Keratinocyte (primary cell): ENCODE measurements around the gene CTXN2. TPM values are rescaled to one million over a fixed set of nuclear protein-coding genes. Genes with fewer than 3 reads are reported as not detected.

Experiments used
- DNase-seq: peaks from one replicate; pipeline ENCODE4 v3.0.0-alpha.2; 2011; ENCODE audit warnings: low read depth, missing footprints, low spot score
- FAIRE-seq: peaks from 2 replicates; lab custom pipeline; 2011; peaks lifted over from hg19 to GRCh38; lab: Jason Lieb, UNC
- H2AFZ ChIP-seq: 2 replicates; pipeline ENCODE4 v1.6.0; 2012; ENCODE audit warnings: low read length, control low read depth, inconsistent platforms; ENCODE audit not compliant: control insufficient read depth
- H3K27ac ChIP-seq: 2 replicates; pipeline ENCODE4 v1.5.1; 2011; ENCODE audit warnings: low read length; ENCODE audit not compliant: control insufficient read depth, insufficient read depth
- H3K27me3 ChIP-seq: 3 replicates; pipeline ENCODE4 v1.6.0; 2011; ENCODE audit warnings: low read length; ENCODE audit not compliant: control insufficient read depth, insufficient read depth; ENCODE audit errors: extremely low read depth
- H3K36me3 ChIP-seq, 2 experiments: 2 replicates in 1 of 2; 3 replicates in 1 of 2; pipeline ENCODE4 v1.5.1; 2011; ENCODE audit warnings: low read length in 2 of 2, mild to moderate bottlenecking in 1 of 2; ENCODE audit not compliant: control insufficient read depth in 2 of 2, insufficient read depth in 2 of 2; ENCODE audit errors: extremely low read depth in 1 of 2
- H3K4me1 ChIP-seq: 3 replicates; pipeline ENCODE4 v1.5.1; 2011; ENCODE audit warnings: low read length; ENCODE audit not compliant: control insufficient read depth, insufficient read depth; ENCODE audit errors: extremely low read depth
- H3K4me2 ChIP-seq: 3 replicates; pipeline ENCODE4 v1.6.0; 2011; ENCODE audit warnings: low read depth, low read length; ENCODE audit not compliant: control insufficient read depth, insufficient read depth; ENCODE audit errors: extremely low read depth
- H3K4me3 ChIP-seq, 3 experiments: fragments of 200-600 bp in 1 of 3; sonication (generic) in 1 of 3; 2 replicates in 2 of 3; 3 replicates in 1 of 3; pipeline ENCODE4 v1.5.1; 2011 to 2016; ENCODE audit warnings: low read length in 3 of 3, mild to moderate bottlenecking in 3 of 3, control low read depth in 2 of 3, inconsistent platforms in 1 of 3, low read depth in 1 of 3, mixed read lengths in 1 of 3, mixed run types in 1 of 3, moderate library complexity in 1 of 3; ENCODE audit not compliant: control insufficient read depth in 2 of 3, insufficient read depth in 2 of 3; ENCODE audit errors: extremely low read depth in 1 of 3
- H3K79me2 ChIP-seq: 2 replicates; pipeline ENCODE4 v1.6.0; 2012; ENCODE audit warnings: low read length; ENCODE audit not compliant: control insufficient read depth, insufficient read depth
- H3K9ac ChIP-seq: 3 replicates; pipeline ENCODE4 v1.6.0; 2011; ENCODE audit warnings: low read length; ENCODE audit not compliant: control insufficient read depth, insufficient read depth; ENCODE audit errors: extremely low read depth
- H3K9me1 ChIP-seq: 3 replicates; pipeline ENCODE4 v1.6.0; 2011; ENCODE audit warnings: low read length; ENCODE audit not compliant: control insufficient read depth, insufficient read depth; ENCODE audit errors: extremely low read depth
- H3K9me3 ChIP-seq: 2 replicates; pipeline ENCODE4 v1.5.1; 2012; ENCODE audit warnings: low read depth, low read length; ENCODE audit not compliant: control insufficient read depth
- H4K20me1 ChIP-seq: 3 replicates; pipeline ENCODE4 v1.6.0; 2011; ENCODE audit warnings: low read length; ENCODE audit not compliant: control insufficient read depth, insufficient read depth; ENCODE audit errors: extremely low read depth
- CTCF ChIP-seq, 3 experiments: IDR thresholded peaks in 1 of 3; conservative IDR thresholded peaks in 1 of 3; optimal IDR thresholded peaks in 1 of 3; 2 replicates in 2 of 3; 3 replicates in 1 of 3; pipeline versions ENCODE3 to v1.5.1; 2011; ENCODE audit warnings: low read length in 3 of 3, mild to moderate bottlenecking in 3 of 3, moderate library complexity in 2 of 3, control low read depth in 1 of 3, inconsistent platforms in 1 of 3; ENCODE audit not compliant: insufficient read depth in 2 of 3; ENCODE audit errors: extremely low read depth in 1 of 3
- EZH2 ChIP-seq: IDR thresholded peaks from one replicate; pipeline ENCODE4 v1.6.1; 2012; ENCODE audit warnings: inconsistent platforms, mild to moderate bottlenecking, low read length, moderate library complexity
- dilution Hi-C: fragments of 300-500 bp; cut with MboI; formaldehyde crosslinking; loops from one replicate; pipeline ENCODE4 v1.7.0; 2020; ENCODE audit warnings: low sequenced_read_pairs; ENCODE audit not compliant: extremely low pct_ligation_motif_present
- polyA plus RNA-seq, 5 experiments: library from polyadenylated mRNA; depleted of rRNA in 3 of 5; stranded (reverse) in 3 of 5; stranded (forward) in 1 of 5; unstranded in 1 of 5; fragments of >200 nt; gene quantifications; 1 replicate in 1 of 5; 2 replicates in 3 of 5; 3 replicates in 1 of 5; pipeline versions ENCODE4 v1.2.1 to v1.2.3, GENCODE V29; 2011 to 2012; ENCODE audit warnings: missing spikeins in 2 of 5, low read depth in 1 of 5, low replicate concordance in 1 of 5

The CTXN2 gene
- polyA plus RNA-seq, 1 donor (not counting 4 experiments of a cell fraction or from before 2014, with no cell fraction given), result not detected

- no peak for FAIRE-seq
- no peak overlapping the region for H3K4me2 ChIP-seq
- TF ChIP-seq CTCF (optimal IDR thresholded peaks at IDR 0.05 in 1 of 3, IDR thresholded peaks at IDR 0.05 in 1 of 3, conservative IDR thresholded peaks at IDR 0.05 in 1 of 3; ENCODE audit: extremely low read depth in 1 of 3, insufficient read depth in 2 of 3, low read length in 3 of 3) (no peak), EZH2 (no peak)
- H3K4me3 ChIP-seq, result no peak overlapping the region
- H3K4me1 ChIP-seq, result peaks cover 16% of the 10 kb centered on the region
- no peak overlapping the region for H3K9ac ChIP-seq
- H3K79me2 ChIP-seq, result no peaks in the 10 kb centered on the region
- H3K9me1 ChIP-seq, result no peaks in the 10 kb centered on the region
- H3K27ac ChIP-seq, result no peak overlapping the region
- no peaks in the 10 kb centered on the region for H3K27me3 ChIP-seq
- no peaks in the 10 kb centered on the region for H4K20me1 ChIP-seq
- no peaks in the 10 kb centered on the region for H3K36me3 ChIP-seq
- dilution Hi-C loops, result no loop called here
- H2AFZ ChIP-seq, result no peak overlapping the region
- no peak for DNase-seq
- peaks cover 2% of the 10 kb centered on the region for H3K9me3 ChIP-seq
These were observed 37.9 kb upstream of the CTXN2 start for GRCh38 chr15:48153526-48153925.

- Histone ChIP-seq H3K9me1 (no peaks in the 10 kb centered on the region), H3K79me2 (no peaks in the 10 kb centered on the region), H3K4me2 (no peak overlapping the region), H3K27me3 (no peaks in the 10 kb centered on the region), H3K9ac (no peak overlapping the region), H3K4me1 (no peaks in the 10 kb centered on the region), H3K4me3 (no peak overlapping the region), H3K9me3 (no peaks in the 10 kb centered on the region), H3K27ac (no peak overlapping the region), H3K36me3 (no peaks in the 10 kb centered on the region), H4K20me1 (no peaks in the 10 kb centered on the region), H2AFZ (no peak overlapping the region)
- TF ChIP-seq EZH2 (no peak), CTCF (optimal IDR thresholded peaks at IDR 0.05 in 1 of 3, IDR thresholded peaks at IDR 0.05 in 1 of 3, conservative IDR thresholded peaks at IDR 0.05 in 1 of 3; ENCODE audit: extremely low read depth in 1 of 3, insufficient read depth in 2 of 3, low read length in 3 of 3) (no peak)
- FAIRE-seq (no peak), DNase-seq (no peak)
- dilution Hi-C loops, result no loop called here
These were observed 22.8 kb upstream of the CTXN2 start for GRCh38 chr15:48168616-48169015.
